GM19467 (cell line): ENCODE measurements around the gene MARS1.
"Not testable (repeated sequence)": the region's sequence is repeated elsewhere in the genome, so short reads cannot be mapped to it uniquely, and the experiment has no call there.

Experiments
- ATAC-seq: cut with Tn5 transposase; IDR thresholded peaks from one replicate; pipeline ENCODE4 v1.9.1; 2021; ENCODE audit warnings: mild to moderate bottlenecking, moderate library complexity; ENCODE audit not compliant: unreplicated experiment

MARS1 gene

GRCh38 chr12:57489157-57489641 lies 1.3 kb downstream of the MARS1 start:
- no peak for ATAC-seq

GRCh38 chr12:57490126-57490525 lies 2.3 kb downstream of the MARS1 start:
- ATAC-seq = no peak

GRCh38 chr12:57491393-57492280 lies 3.8 kb downstream of the MARS1 start:
- ATAC-seq = no peak

GRCh38 chr12:57495051-57495701 lies 7.3 kb downstream of the MARS1 start:
- ATAC-seq = not testable (repeated sequence)

- ATAC-seq = no peak
Measured at GRCh38 chr12:57496822-57497221, 9.0 kb downstream of the MARS1 start.

- ATAC-seq = no peak
Measured at GRCh38 chr12:57497223-57498131, 9.6 kb downstream of the MARS1 start.

- ATAC-seq = no peak
Measured at GRCh38 chr12:57498132-57498502, 10.2 kb downstream of the MARS1 start.

GRCh38 chr12:57498571-57498970 lies 10.7 kb downstream of the MARS1 start:
- no peak for ATAC-seq

GRCh38 chr12:57500213-57500612 lies 12.3 kb downstream of the MARS1 start:
- no peak for ATAC-seq

- ATAC-seq = not testable (repeated sequence)
Measured at GRCh38 chr12:57502311-57502969, 14.6 kb downstream of the MARS1 start.

- not testable (repeated sequence) for ATAC-seq
Measured at GRCh38 chr12:57506541-57506940, 18.7 kb downstream of the MARS1 start.

GRCh38 chr12:57507796-57508195 lies 19.9 kb downstream of the MARS1 start:
- not testable (repeated sequence) for ATAC-seq

GRCh38 chr12:57511161-57511560 lies 23.3 kb downstream of the MARS1 start:
- ATAC-seq = no peak

GRCh38 chr12:57511588-57512325 lies 23.9 kb downstream of the MARS1 start:
- no peak for ATAC-seq

- no peak for ATAC-seq
Measured at GRCh38 chr12:57512665-57513064, 24.8 kb downstream of the MARS1 start.

GRCh38 chr12:57513266-57513665 lies 25.4 kb downstream of the MARS1 start:
- no peak for ATAC-seq

GRCh38 chr12:57513677-57514076 lies 25.8 kb downstream of the MARS1 start:
- ATAC-seq = not testable (repeated sequence)

GRCh38 chr12:57514246-57514645 lies 26.4 kb downstream of the MARS1 start:
- not testable (repeated sequence) for ATAC-seq

- ATAC-seq = no peak
Measured at GRCh38 chr12:57514720-57515407, 27.0 kb downstream of the MARS1 start.
